T1000 (cell line): ENCODE measurements around the gene SMIM7.

ENCODE experiments used
- DNase-seq: peaks from one replicate; lab custom pipeline; 2025; ENCODE audit warnings: mixed read lengths; lab: John Stamatoyannopoulos, UW

SMIM7 gene

DNA sequence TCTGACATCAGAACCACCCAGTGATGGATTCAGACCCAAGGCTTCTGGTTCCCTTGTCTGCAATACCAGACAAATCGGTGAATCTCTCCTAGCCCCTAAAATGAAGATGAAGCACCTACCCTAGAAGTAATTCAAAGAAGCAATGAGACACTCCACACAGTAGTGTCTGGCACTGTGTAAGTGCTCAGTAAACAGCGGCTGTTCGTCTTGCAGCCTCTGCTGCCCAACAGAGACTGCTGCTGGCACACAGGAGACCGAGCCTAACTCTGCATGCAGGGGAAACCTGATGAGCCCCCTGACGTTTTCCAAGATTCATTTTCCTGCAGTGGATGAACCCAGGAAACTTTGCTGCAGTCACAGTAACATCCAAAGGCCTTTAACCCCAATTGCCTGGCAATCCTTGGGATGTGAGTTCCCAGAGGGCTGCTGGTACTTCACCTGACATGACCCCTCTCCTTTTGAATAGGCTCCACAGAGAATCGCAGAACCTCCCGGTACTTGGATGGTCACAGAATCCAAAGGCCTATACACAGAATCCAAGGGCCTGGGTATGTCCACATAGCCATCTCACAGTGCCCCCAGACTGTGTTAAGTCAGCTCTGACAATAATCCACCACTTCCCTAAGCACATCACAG is 38.7 kb downstream of the SMIM7 start:
- DNase-seq: no peak

DNA sequence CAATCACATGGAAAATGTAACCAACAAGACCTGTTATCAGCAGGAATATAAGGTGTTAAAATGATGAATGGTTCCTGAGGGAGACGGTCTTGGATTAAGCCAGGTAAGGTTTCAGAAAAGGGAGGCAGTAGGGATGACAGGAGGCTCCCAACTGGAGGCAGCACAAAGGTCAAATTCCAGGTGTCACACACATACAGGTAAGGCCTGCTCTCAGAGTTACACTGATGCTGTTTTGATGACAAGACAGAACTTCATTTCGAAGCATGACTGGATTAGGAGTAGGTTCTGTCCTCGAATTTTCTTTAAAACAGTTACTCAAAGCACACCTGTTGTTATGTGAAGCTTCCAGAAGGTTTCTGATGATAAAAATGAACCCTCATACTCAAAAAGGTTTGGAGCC is 39.4 kb downstream of the SMIM7 start:
- no peak for DNase-seq

DNA sequence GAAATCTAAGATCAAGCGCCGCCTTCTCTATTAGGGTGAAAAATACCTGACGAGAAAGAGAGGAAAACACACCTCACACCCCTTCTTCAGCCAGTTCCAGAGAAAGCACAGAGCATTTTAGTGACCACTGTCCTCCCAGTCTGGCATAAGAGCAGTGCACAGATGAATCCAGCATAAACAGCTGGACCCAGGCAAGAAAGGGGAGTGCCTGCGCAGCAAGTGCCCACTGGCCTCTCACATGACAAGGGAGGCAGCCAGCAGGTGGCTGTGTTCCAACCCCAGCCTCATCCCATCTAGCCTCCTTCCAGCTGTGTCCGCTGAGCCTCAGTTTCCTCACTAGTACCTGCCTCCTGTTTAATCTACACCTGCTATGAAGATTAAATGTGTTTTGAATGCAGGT is 39.9 kb downstream of the SMIM7 start:
- DNase-seq: no peak

DNA sequence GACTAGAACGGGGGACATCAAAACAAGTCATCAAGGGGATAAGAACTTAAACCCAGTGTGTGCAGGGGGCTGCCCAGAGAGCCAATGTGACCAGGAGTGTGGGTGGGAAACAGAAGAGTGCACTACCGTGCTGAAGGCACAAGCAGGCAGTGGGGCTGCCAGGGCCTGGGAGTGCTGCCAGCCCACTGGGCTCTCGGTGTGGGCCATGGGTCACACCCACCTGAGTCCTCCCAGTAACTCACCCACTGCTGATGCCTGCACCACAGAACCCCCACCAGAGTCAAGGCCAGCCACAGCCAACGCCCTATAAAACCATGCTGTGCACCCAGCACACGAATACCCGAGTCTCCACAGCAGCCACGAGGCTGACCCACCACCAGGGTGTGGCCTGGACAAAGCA is 40.5 kb downstream of the SMIM7 start:
- DNase-seq: no peak

DNA sequence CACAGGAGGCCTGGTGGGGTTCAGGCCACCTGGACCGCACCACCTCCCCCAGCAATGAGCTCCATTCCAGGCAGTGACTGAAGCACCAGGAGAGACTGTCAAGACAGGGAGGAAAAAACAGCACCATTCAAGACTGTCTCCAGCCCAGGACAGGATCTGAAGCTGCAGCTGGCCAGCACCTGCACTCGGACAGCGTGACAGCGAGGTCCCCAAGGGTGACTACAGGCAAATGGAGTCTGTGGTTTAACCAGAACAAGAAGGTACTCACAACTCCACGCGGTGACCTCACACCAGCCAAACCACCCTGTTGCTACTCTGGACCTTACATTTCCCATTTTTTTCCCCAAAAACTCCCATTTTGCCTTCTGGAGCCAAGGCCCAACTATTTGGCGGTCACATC is 41.7 kb downstream of the SMIM7 start:
- DNase-seq: no peak

DNA sequence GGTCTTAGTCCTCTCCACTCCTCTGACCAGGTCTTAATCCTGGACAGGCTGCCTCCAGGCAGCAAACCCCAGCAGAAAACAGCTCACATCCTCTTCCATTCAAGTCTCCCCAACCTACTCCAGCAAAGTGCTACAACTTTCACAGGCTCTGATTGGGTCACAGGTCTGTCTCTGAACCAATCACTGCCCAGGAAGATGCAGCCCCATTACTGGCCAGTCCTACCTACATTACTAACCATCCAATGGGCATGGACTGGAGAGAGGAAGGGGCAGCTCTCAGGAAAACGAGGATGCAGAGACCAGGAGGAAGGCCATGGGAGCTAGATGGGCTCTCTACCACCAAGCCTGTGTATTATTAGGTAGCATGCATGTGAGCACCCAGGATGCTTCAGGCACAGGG is 44.1 kb downstream of the SMIM7 start:
- DNase-seq: no peak

DNA sequence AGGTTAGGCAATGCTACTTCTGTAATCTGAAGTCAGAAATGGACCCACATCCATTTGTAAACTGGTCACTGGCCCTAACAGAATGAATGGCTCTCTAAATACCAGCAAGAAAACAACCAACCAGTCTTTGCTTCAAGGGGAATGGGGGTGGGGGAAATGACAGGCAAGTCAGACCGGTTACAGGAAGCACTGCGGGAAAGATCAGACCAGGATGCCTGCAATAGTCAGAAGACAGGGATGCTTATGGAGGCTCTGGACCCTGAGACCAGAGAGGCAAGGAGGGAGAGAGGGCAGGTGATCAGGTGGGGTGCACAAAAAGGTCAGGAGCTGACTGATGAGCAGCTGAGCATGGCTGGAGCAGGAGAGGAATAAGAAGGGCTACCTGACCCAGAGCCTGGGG is 45.0 kb downstream of the SMIM7 start:
- no peak for DNase-seq

DNA sequence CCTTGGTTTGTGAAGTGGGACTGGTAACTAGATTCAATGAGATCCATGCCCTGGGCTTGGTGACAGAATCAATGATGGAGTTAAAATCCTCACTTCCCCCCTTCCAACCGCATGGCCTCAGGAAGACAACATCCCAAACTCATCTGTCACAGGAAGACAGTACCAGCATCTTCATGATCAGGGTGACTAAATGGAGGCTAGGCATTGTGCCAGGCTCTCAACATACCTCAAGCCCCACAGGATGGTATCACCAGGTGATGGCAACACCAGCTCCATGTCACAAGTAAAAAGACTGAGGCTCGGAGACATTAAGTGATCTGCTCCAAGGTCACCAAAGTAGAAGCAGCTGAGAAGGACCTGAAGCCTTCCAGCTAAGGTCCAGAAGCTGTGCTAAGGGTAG is 46.1 kb downstream of the SMIM7 start:
- DNase-seq: no peak

DNA sequence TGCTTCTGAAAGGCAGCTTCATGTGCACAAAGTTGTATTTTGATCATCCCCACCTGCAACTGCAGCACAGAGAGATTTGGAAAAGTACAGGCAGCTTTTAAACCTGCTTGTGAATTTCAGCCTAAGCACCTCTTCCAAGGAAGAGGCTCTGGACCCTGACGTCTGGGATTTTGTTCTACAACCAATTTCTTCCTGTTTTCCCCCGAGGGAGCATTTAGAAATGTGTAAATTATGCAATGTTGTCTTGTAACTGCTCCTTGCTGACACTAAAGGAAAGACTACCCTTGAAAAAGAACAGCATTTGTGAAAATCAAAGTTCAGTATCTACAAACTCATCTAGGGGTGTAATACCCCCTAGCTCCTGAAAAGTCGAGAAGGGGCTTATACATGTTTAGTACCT is 47.3 kb downstream of the SMIM7 start:
- DNase-seq: no peak

DNA sequence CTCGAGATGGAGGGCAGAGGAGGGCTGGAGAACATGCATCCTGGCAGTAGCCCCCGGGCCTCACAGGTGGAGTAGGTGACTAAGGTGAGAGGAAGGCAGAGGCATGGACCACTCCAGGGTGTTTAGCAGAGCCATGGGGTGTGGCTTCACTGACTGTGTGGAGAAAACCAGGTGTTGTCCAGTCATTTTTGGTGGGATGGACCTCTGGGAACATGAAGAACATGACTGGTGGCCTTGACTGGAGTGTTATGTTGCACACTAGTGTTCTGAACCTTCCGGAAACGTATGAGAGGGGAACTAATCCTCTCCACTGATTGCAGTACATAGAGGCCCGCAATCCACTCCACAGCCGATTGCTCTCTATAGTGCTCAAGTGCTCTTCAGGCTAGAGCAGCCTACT is 48.8 kb downstream of the SMIM7 start:
- DNase-seq: no peak

DNA sequence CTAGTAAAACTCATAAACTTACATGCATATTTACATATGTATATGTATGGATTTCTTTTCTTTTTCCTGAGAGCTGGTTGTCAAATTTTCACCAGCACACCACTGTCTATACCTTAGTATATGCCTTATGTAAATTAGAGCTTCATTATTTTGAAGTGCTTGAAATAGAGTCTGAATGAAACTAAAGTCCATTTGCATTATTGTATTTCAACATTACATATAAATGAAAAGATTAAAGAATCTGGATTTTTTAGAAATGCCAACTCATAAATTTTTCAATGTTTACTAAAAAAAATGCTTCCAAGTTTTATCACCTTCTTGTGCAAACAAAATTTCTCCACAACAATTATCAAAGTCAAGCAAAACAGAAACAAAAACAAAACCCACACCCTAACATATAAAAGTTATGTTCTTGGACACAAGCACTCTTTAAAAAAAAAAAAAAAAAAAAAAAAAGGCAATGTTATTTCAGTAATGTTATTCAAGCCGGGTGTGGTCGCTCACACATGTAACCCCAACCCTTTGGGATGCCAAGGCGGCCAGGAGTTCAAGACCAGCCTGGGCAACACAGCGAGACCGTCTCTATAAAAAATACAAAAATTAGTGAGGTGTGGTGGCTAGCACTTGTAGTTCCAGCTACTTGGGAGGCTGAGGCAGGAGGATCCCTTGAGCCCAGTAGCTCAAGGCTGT is 50.3 kb downstream of the SMIM7 start:
- DNase-seq: no peak

DNA sequence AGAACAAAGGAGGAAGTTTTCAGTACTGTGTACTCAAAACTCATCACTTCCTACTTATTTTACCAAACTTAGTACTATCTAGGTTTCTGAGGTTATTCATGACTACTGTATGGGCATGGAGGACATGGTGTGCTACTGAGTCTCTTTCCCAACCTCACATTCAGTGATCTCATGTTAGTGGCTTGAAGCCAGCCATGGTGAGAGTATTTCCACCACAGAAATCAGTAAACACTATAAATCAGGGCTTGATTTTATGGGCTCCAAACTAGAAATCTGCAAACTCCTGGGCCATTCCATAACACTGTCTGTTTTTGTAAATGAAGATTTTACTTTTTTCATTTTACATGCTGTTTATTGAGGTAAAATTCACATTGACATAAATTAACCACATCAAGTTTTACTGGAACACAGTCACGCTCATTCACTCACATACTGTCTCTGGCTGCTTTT is 51.6 kb downstream of the SMIM7 start:
- DNase-seq: no peak

DNA sequence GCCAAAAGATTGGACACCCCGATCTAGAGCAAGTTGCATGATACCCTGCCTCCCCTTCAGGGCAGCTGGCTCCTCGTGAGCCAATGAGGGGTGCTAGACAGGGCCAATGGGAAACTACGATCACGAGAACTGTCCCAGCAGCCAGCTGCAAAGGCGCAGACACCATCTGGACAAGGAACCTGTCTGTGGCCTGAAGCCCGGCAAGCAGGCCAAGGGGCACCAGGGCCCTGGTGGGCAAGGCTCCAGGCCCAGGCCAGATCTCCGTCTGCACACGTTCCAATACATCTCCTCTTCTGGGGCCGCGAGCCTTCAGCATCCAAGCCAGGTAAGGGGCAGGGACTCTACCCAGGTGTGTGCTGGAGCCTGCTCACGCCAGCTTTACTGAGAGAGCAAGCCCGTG is 52.1 kb downstream of the SMIM7 start:
- no peak for DNase-seq

DNA sequence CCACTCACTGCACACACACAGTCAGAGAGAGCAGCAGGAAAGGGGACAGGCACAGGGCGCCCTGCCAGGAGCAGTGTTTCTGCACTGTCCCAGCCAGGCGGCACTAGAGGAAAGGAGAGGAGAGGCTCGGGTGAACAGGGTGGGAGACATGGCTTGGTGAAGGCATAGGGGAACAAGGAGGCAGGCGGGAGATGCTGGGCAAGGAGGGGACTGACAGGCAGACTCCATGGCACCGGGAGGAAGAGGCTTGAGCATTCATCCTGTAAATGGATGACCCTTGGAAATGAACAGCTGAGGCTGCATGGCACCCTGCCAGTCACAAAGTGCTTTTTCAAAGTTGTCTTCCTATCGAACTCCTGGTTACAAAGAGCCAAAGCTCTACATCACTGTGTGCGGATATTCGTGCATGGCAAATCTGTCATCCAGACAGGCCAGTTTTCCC is 54.4 kb downstream of the SMIM7 start:
- DNase-seq: no peak

DNA sequence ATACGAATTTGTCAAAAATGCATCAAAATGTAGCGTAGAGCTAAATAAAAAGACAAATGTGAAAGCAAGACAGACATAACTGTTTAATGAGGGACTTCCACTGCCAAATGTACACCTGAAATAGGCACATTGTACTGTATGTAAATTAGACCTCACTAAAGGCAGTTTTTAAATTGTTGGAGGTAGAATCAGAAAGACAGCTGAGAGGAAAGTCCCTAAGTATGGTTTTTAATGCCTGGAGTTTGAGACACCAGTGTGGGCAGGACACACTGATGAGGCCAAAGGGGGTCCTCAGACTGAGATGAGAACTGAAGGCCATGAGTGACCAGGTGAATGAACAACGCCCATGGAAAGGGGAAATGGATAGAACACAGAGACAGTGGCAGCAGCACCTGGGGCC is 54.8 kb downstream of the SMIM7 start:
- no peak for DNase-seq

DNA sequence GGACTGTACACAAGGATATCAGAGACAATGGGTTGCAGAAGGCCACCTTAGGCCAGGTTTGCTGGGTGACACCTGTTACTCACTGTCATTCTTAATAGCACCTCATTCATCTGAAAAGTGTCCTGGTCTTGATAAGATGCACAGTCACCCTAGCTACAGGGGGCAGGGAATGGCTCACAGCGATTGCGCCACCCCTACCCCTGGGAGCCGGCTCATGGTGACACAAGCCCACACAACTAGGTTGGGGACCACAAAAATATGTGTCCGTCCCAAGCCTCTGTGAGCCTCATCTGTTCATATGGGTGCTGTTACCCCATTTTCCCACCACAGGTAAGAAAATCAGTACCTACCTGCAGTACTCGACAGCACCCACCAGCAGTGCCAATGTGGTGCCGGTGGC is 55.3 kb downstream of the SMIM7 start:
- DNase-seq: no peak

DNA sequence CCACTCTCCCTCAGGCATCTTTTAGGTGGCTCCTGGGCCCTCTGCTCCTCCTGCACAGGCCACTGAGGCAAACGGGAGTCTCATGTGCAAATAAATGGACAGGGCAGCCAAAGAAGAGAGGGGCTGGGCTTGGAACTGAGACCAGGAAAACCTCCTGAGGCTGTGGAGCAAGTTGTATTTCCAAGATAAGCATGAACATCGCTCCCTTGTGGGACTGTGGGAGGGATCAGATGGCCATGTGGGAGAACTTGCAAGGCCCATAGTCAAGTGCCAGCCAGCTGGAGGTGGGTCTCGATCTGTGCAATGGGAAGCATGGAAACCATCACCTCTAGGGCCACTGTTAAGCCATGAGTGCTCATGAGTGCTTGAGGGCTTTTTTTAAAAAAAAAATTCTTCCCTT is 56.9 kb downstream of the SMIM7 start:
- no peak for DNase-seq

DNA sequence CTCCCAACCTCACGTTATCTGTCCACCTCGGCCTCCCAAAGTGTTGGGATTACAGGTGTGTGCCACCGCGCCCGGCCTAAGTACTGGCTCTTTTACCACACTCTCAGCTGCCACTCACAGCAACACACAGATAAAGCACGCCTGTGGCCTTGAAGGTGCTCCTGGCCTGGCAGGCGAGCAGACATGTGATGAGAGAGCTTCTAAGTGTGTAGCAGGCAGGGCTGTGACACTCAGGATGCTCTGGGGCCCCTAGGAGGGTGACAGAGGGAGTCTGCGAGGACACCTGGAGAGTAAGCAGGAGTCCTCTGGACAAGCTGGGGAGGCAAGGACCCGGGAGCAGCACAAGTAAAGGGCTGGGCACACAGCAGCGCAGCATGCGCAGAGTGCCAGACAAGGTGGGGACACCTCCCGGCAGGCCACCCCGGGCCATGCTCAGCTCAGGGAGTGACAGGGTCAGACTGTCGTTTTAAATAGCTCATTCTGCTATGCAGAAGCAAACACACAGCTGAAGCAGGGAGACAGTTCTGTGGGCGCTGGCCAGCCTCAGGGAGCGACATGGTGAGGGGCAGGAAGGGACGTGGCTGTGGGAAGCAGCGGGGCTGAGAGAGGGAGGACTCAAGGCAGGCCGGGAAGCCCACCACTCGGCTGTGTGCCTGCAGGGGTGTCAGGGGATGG is 58.4 kb downstream of the SMIM7 start:
- DNase-seq: no peak

DNA sequence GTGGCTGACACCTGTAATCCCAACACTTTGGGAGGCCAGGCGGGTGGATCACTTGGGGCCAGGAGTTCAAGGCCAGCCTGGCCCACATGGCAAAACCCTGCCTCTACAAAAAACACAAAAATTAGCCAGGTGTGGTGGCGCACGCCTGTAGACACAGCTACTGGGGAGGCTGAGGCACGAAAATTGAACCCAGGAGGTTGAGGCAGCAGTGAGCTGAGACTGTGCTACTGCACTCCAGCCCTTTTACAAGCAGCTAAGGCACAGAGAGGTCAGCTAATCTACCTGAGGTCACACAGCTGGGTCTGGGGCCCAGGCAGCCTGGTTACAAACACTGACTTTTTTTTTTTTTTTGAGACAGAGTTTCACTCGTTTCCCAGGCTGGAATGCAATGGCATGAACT is 59.1 kb downstream of the SMIM7 start:
- no peak for DNase-seq

DNA sequence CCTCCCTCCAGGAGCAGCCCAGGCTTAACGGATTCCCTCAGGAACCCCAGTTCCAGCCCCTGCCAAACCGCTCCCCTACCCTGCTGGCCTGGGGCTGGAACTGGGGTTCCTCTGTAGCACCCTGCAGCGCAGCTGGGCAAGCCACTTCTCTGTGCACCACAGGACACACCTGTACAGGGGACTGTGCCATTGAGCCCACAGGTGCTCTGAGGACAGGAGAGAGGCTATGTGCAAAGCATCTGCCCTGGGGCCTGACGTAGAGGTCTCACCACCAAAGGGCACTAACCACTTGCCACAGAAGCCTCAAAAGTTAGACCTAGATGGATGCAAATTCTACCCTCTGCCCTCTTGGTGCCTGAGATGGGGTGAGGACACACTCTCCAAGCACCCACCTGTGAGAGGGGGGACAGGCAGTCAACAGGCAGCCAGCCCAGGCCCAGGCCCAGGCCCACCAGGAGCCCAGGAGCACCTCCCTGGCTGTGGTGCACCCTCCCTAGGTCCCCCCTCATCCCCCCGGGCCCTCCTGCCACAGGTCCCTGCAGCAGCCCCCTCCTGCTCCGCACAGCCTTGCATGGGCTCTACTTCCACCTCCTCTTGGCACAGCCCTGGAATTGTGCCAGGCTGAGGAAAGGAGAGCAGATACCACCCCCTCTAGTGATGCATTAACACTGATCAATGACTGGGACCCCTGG is 60.1 kb downstream of the SMIM7 start:
- no peak for DNase-seq

DNA sequence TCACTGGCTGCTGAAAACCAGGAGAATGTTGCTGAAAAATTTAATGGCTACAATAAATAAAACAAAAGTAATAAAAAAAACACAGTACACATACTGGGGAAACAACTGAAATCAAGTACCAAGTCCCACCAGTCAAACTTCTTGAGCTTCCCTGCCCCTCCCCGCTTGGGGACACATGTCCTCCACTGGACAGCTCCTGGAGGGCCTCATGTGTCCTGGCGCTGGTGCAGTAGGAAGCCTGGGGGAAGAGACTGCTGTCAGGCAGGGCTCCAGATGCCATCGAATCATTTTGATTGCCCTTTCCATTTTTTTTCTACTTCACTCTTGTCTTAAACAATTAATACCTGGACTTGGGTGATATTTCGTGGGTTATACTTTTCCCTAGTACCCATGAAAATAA is 61.1 kb downstream of the SMIM7 start:
- DNase-seq: no peak

DNA sequence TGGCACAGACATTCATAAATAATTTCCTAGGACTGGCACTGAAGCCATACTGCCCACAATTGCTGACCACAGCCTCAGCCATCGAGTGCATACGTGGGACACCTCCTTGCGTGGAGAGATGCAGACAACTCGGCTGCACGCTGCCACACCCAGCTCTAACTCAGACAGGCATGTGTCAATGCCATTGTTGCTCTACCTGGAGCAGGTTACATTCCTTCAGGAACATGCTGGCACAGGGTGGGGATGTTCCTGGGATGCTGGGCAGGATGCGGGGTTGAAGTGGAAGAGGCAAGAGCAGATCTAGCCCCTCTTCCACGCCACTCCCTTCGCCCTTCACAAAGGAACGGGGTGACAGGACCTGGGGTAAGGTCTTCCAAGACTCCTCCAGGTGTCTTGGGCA is 63.5 kb downstream of the SMIM7 start:
- no peak for DNase-seq
